ENCODE data around the gene TNFSF8.

The TNFSF8 gene

GRCh38 chr9:114860187-114860586, 70.2 kb downstream of the TNFSF8 start:
- ATAC-seq = no peak
- TF ChIP-seq ZFP3 (CRISPR knock-in tag; IDR thresholded peaks at IDR 0.05) (no peak), PATZ1 (CRISPR knock-in tag; IDR thresholded peaks at IDR 0.05; ENCODE audit: borderline replicate concordance) (no peak), SNAI2 (CRISPR knock-in tag; IDR thresholded peaks at IDR 0.05) (no peak), ZNF8 (CRISPR knock-in tag; IDR thresholded peaks at IDR 0.05) (no peak), ZNF565 (CRISPR knock-in tag; conservative IDR thresholded peaks at IDR 0.05; ENCODE audit: low read depth) (no peak), TOX (CRISPR knock-in tag; IDR thresholded peaks at IDR 0.05; ENCODE audit: borderline replicate concordance) (no peak), ARNTL (CRISPR knock-in tag; IDR thresholded peaks at IDR 0.05; ENCODE audit: borderline replicate concordance, low read depth) (no peak), GLIS3 (CRISPR knock-in tag; IDR thresholded peaks at IDR 0.05) (no peak), CSRNP3 (CRISPR knock-in tag; IDR thresholded peaks at IDR 0.05) (no peak), TSHZ2 (CRISPR knock-in tag; IDR thresholded peaks at IDR 0.05) (no peak), TCF4 (CRISPR knock-in tag; IDR thresholded peaks at IDR 0.05; ENCODE audit: borderline replicate concordance) (no peak), OSR1 (CRISPR knock-in tag; IDR thresholded peaks at IDR 0.05) (no peak), CREB5 (CRISPR knock-in tag; IDR thresholded peaks at IDR 0.05; ENCODE audit: low read depth) (no peak), ZC3H10 (CRISPR knock-in tag; IDR thresholded peaks at IDR 0.05) (no peak), ZFP30 (CRISPR knock-in tag; IDR thresholded peaks at IDR 0.05) (no peak), BACH2 (CRISPR knock-in tag; IDR thresholded peaks at IDR 0.05; ENCODE audit: borderline replicate concordance) (no peak), ZNF70 (CRISPR knock-in tag; IDR thresholded peaks at IDR 0.05) (no peak), POU6F1 (CRISPR knock-in tag; IDR thresholded peaks at IDR 0.05; ENCODE audit: borderline replicate concordance, low read depth) (no peak), ISL1 (CRISPR knock-in tag; IDR thresholded peaks at IDR 0.05) (no peak)

- no peak for ATAC-seq
- no peak for TF ChIP-seq TSHZ2 (CRISPR knock-in tag; IDR thresholded peaks at IDR 0.05)
- TF ChIP-seq ZNF8 (CRISPR knock-in tag; IDR thresholded peaks at IDR 0.05) = no peak
- TF ChIP-seq CSDC2 (CRISPR knock-in tag; IDR thresholded peaks at IDR 0.05) = no peak
- no peak for TF ChIP-seq CSRNP3 (CRISPR knock-in tag; IDR thresholded peaks at IDR 0.05)
- TF ChIP-seq SNAI2 (CRISPR knock-in tag; IDR thresholded peaks at IDR 0.05) = no peak
- TF ChIP-seq CREB5 (CRISPR knock-in tag; IDR thresholded peaks at IDR 0.05; ENCODE audit: low read depth) = no peak
- no peak for TF ChIP-seq TCF4 (CRISPR knock-in tag; IDR thresholded peaks at IDR 0.05; ENCODE audit: borderline replicate concordance)
- no peak for TF ChIP-seq ESRRG (CRISPR knock-in tag; IDR thresholded peaks at IDR 0.05)
- TF ChIP-seq ZNF565 (CRISPR knock-in tag; conservative IDR thresholded peaks at IDR 0.05; ENCODE audit: low read depth) = no peak
- TF ChIP-seq ZNF70 (CRISPR knock-in tag; IDR thresholded peaks at IDR 0.05) = no peak
- no peak for TF ChIP-seq ISL1 (CRISPR knock-in tag; IDR thresholded peaks at IDR 0.05)
- no peak for TF ChIP-seq BACH2 (CRISPR knock-in tag; IDR thresholded peaks at IDR 0.05; ENCODE audit: borderline replicate concordance)
- TF ChIP-seq POU6F1 (CRISPR knock-in tag; IDR thresholded peaks at IDR 0.05; ENCODE audit: borderline replicate concordance, low read depth) = no peak
- no peak for TF ChIP-seq RARB (CRISPR knock-in tag; IDR thresholded peaks at IDR 0.05)
These were observed 73.5 kb downstream of the TNFSF8 start for GRCh38 chr9:114856942-114857315.
